ENCODE results near the gene GGACT. TPM values are rescaled to one million over a fixed set of nuclear protein-coding genes. Genes with fewer than 3 reads are reported as not detected.

The GGACT gene
- total and polyA plus RNA-seq, 2 of the 8 experiments (the other 6 are each of a cell fraction or from before 2014, with no cell fraction given) = 1.1 to 1.5 TPM

DNA sequence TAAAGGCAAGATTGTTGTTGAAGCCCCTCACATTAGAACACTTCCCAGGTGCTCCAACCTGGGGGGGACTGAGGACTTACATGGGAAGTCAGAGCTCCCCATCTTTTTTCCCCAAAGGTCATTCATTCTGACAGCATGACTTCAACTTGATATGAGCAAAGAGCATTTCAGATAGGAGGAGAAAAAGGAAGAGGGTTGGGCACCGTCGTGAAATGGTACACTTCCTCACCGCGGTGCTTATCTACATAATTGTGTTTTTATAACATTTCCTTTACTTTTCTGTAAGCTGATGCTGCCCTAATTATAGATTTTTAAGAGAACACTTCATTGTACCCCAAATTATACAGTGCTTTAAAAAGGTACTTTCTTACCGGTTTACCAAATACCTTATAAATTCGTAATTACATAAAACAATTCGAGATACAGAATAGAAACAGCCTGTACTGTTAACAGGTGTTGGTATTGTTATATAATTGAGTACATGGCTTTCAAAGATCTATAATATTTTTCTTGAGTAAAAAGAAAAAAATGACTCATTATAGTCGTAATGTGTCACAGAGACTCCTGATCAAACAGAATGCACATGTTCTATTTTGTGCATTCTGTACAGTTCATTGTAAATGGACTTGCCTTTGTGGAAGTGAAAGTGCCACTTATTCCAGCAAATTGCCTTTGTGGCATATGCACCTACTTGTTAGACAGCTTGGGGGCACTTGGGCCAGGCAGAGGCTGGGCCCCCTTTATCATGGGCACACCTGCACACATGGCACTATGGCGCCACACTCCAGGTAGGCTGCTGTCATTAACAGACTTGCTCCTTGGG is 81.8 kb downstream of the GGACT start:
- Histone ChIP-seq H3K36me3 (ENCODE audit: control insufficient read depth in 2 of 4, insufficient read depth in 4 of 4, low read length in 3 of 4) (no peaks in the 10 kb centered on the region), H2AFZ (ENCODE audit: low read length) (no peak overlapping the region), H3K4ac (replicated peaks; ENCODE audit: insufficient read length, low read depth, low read length) (no peak overlapping the region), H3K79me2 (ENCODE audit: control insufficient read depth in 1 of 2, insufficient read depth in 2 of 2, low read length in 2 of 2) (no peaks in the 10 kb centered on the region), H2AK5ac (ENCODE audit: low read depth, low read length) (no peak overlapping the region), H3K4me3 (ENCODE audit: extremely low read depth in 1 of 4, insufficient read depth in 2 of 4, low read depth in 3 of 4, low read length in 4 of 4) (no peak overlapping the region), H3K23me2 (ENCODE audit: low read depth, low read length) (no peaks in the 10 kb centered on the region), H3K79me1 (ENCODE audit: low read depth, low read length) (no peaks in the 10 kb centered on the region), H3K9me3 (ENCODE audit: insufficient read depth in 2 of 2, low read depth in 1 of 2, low read length in 1 of 2) (no peaks in the 10 kb centered on the region), H4K8ac (ENCODE audit: extremely low read depth, insufficient read depth, low read length) (no peak overlapping the region), H2BK5ac (ENCODE audit: low read depth, low read length) (peak overlapping the region; percentile 57; the same call in 1 of the 2 replicates), H4K91ac (replicated peaks; ENCODE audit: insufficient read length, low read length) (peak overlapping the region; percentile 42), H3K23ac (ENCODE audit: insufficient read length) (no peak overlapping the region), H3K27ac (ENCODE audit: low read depth, low read length) (no peak overlapping the region), H3K4me2 (ENCODE audit: insufficient read depth in 1 of 2, low read depth in 2 of 2, low read length in 2 of 2) (no peak overlapping the region), H2BK12ac (ENCODE audit: low read depth, low read length) (peak overlapping the region; percentile 43; the same call in 1 of the 2 replicates), H2BK15ac (ENCODE audit: low read length) (no peak overlapping the region), H3K14ac (ENCODE audit: insufficient read length) (no peak overlapping the region), H4K20me1 (replicated peaks in 1 of 2; ENCODE audit: control insufficient read depth in 1 of 2, insufficient read depth in 2 of 2, low read length in 2 of 2) (no peaks in the 10 kb centered on the region), H3K18ac (ENCODE audit: extremely low read depth, low read length) (no peak overlapping the region), H4K5ac (ENCODE audit: insufficient read length, low read depth, low read length) (no peak overlapping the region), H3K9ac (replicated peaks in 1 of 4; ENCODE audit: extremely low read depth in 1 of 4, low read depth in 3 of 4, low read length in 3 of 4) (no peak overlapping the region), H2BK120ac (replicated peaks; ENCODE audit: low read depth, low read length) (no peak overlapping the region), H3K27me3 (replicated peaks in 1 of 4; ENCODE audit: control insufficient read depth in 3 of 4, extremely low read depth in 1 of 4, insufficient read depth in 3 of 4, low read length in 3 of 4) (no peaks in the 10 kb centered on the region), H2BK20ac (ENCODE audit: low read length) (no peak overlapping the region), H3K4me1 (replicated peaks in 1 of 4; ENCODE audit: control insufficient read depth in 3 of 4, insufficient read depth in 4 of 4, low read length in 3 of 4) (peaks cover 0 to 32% (median 15%) of the 10 kb centered on the region in 4 experiments; a peak in 6 of 7 replicates), H3K56ac (replicated peaks; ENCODE audit: insufficient read length, low read depth, low read length) (no peak overlapping the region)
- no peak for DNase-seq (ENCODE audit: low read depth in 1 of 2, low spot score in 2 of 2)
- CTCF ChIA-PET (ENCODE audit: partially characterized antibody) = interaction anchor here (0.6 to 0.7 kb wide), 2 partner anchors 381 to 892 kb away, joined by 3 read pairs; no protein-coding TSS in a partner anchor
- 93% methylated on average over 9 of the region's 9 CpGs; no CpG with 5 or more reads in 1 of the 2 experiments for WGBS, 2 experiments (ENCODE audit: extremely low coverage in 1 of 2, insufficient coverage in 1 of 2, insufficient read length in 1 of 2, insufficient replicate concordance in 2 of 2, low coverage in 1 of 2, low lambda C conversion rate in 2 of 2, missing lambda C conversion rate in 1 of 2)
- TF ChIP-seq, protein P1, sequence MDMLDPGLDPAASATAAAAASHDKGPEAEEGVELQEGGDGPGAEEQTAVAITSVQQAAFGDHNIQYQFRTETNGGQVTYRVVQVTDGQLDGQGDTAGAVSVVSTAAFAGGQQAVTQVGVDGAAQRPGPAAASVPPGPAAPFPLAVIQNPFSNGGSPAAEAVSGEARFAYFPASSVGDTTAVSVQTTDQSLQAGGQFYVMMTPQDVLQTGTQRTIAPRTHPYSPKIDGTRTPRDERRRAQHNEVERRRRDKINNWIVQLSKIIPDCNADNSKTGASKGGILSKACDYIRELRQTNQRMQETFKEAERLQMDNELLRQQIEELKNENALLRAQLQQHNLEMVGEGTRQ (IDR thresholded peaks at IDR 0.05; ENCODE audit: low read length) = no peak
- TF ChIP-seq, protein P2, sequence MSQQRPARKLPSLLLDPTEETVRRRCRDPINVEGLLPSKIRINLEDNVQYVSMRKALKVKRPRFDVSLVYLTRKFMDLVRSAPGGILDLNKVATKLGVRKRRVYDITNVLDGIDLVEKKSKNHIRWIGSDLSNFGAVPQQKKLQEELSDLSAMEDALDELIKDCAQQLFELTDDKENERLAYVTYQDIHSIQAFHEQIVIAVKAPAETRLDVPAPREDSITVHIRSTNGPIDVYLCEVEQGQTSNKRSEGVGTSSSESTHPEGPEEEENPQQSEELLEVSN (IDR thresholded peaks at IDR 0.05) = no peak
- no peak for TF ChIP-seq RNF2 (IDR thresholded peaks at IDR 0.05; ENCODE audit: borderline replicate concordance, low read depth, low read length, missing control alignments, poor library complexity, severe bottlenecking)
- no peak for FAIRE-seq
- POLR2A ChIA-PET (ENCODE audit: partially characterized antibody) = no interaction called here

All from H1 (cell line).